H9 (cell line): ENCODE results near the gene MAN1B1. TPM values are rescaled to one million over a fixed set of nuclear protein-coding genes. Genes with fewer than 3 reads are reported as not detected.

Experiments
- DNase-seq: peaks from one replicate; pipeline ENCODE4 v3.0.0-alpha.2; 2017
- H2AFZ ChIP-seq: one replicate; pipeline ENCODE4 v1.6.1; 2013; ENCODE audit warnings: mild to moderate bottlenecking, low read length, control low read depth, moderate library complexity
- H2AK5ac ChIP-seq: 2 replicates; pipeline ENCODE4 v1.6.1; 2013; ENCODE audit warnings: low read length, control low read depth, mixed read lengths; ENCODE audit not compliant: insufficient read length
- H2BK120ac ChIP-seq: one replicate; pipeline ENCODE4 v1.6.1; 2013; ENCODE audit warnings: low read depth, mild to moderate bottlenecking, low read length, control low read depth, inconsistent platforms; ENCODE audit not compliant: poor library complexity, severe bottlenecking
- H2BK12ac ChIP-seq: 2 replicates; pipeline ENCODE4 v1.6.1; 2013; ENCODE audit warnings: low read length, control low read depth, mixed read lengths, low read depth; ENCODE audit not compliant: insufficient read length
- H2BK15ac ChIP-seq: 2 replicates; pipeline ENCODE4 v1.6.1; 2013; ENCODE audit warnings: low read depth, low read length, control low read depth
- H2BK20ac ChIP-seq: one replicate; pipeline ENCODE4 v1.6.1; 2013; ENCODE audit warnings: low read depth, mild to moderate bottlenecking, low read length, control low read depth, inconsistent platforms; ENCODE audit not compliant: poor library complexity, severe bottlenecking
- H2BK5ac ChIP-seq: 2 replicates; pipeline ENCODE4 v1.6.1; 2013; ENCODE audit warnings: low read length, control low read depth, mixed read lengths; ENCODE audit not compliant: insufficient read length
- H3K14ac ChIP-seq: 2 replicates; pipeline ENCODE4 v1.6.1; 2013; ENCODE audit warnings: low read length, control low read depth; ENCODE audit not compliant: insufficient read depth
- H3K18ac ChIP-seq: 2 replicates; pipeline ENCODE4 v1.6.1; 2013; ENCODE audit warnings: low read depth, mild to moderate bottlenecking, mixed read lengths, low read length, control low read depth; ENCODE audit not compliant: insufficient read length
- H3K23ac ChIP-seq: 2 replicates; pipeline ENCODE4 v1.6.1; 2013; ENCODE audit warnings: low read length, control low read depth, mixed read lengths, low read depth; ENCODE audit not compliant: insufficient read length
- H3K23me2 ChIP-seq: 2 replicates; pipeline ENCODE4 v1.6.1; 2013; ENCODE audit warnings: low read depth, mild to moderate bottlenecking, mixed read lengths, low read length, control low read depth; ENCODE audit not compliant: insufficient read length, poor library complexity, severe bottlenecking
- H3K27ac ChIP-seq: 2 replicates; pipeline ENCODE4 v1.5.1; 2013; ENCODE audit warnings: low read length, control low read depth, mixed read lengths, low read depth; ENCODE audit not compliant: insufficient read length
- H3K27me3 ChIP-seq: 2 replicates; pipeline ENCODE4 v1.6.1; 2013; ENCODE audit warnings: low read length, control low read depth, inconsistent platforms; ENCODE audit not compliant: insufficient read depth
- H3K4ac ChIP-seq: 2 replicates; pipeline ENCODE4 v1.6.1; 2013; ENCODE audit warnings: low read depth, mild to moderate bottlenecking, control low read depth, inconsistent platforms, low read length, moderate library complexity
- H3K4me1 ChIP-seq: 2 replicates; pipeline ENCODE4 v1.6.1; 2013; ENCODE audit warnings: low read length, control low read depth, inconsistent platforms; ENCODE audit not compliant: insufficient read depth
- H3K4me2 ChIP-seq: 2 replicates; pipeline ENCODE4 v1.6.1; 2013; ENCODE audit warnings: low read length, control low read depth, mixed read lengths; ENCODE audit not compliant: insufficient read length, insufficient read depth
- H3K56ac ChIP-seq: 2 replicates; pipeline ENCODE4 v1.6.1; 2013; ENCODE audit warnings: low read depth, mild to moderate bottlenecking, mixed read lengths, low read length, control low read depth; ENCODE audit not compliant: insufficient read length
- H3K79me1 ChIP-seq: 2 replicates; pipeline ENCODE4 v1.6.1; 2013; ENCODE audit warnings: low read depth, mild to moderate bottlenecking, moderate library complexity, low read length, control low read depth, inconsistent platforms; ENCODE audit not compliant: insufficient read depth, poor library complexity, severe bottlenecking
- H3K79me2 ChIP-seq: 2 replicates; pipeline ENCODE4 v1.6.1; 2013; ENCODE audit warnings: low read length, control low read depth, inconsistent platforms; ENCODE audit not compliant: insufficient read depth
- H3K9ac ChIP-seq: 2 replicates; pipeline ENCODE4 v1.6.1; 2013; ENCODE audit warnings: low read length, control low read depth, mixed read lengths; ENCODE audit not compliant: insufficient read length; ENCODE audit errors: extremely low read depth
- H3K9me3 ChIP-seq: one replicate; pipeline ENCODE4 v1.6.1; 2013; ENCODE audit warnings: low read depth, low read length, inconsistent platforms; ENCODE audit not compliant: control insufficient read depth
- H3T11ph ChIP-seq: one replicate; pipeline ENCODE4 v1.6.1; 2013; ENCODE audit warnings: mild to moderate bottlenecking, low read length, control low read depth, inconsistent platforms
- H4K20me1 ChIP-seq: one replicate; pipeline ENCODE4 v1.6.1; 2013; ENCODE audit not compliant: control insufficient read depth, insufficient read length, insufficient read depth
- H4K5ac ChIP-seq: 2 replicates; pipeline ENCODE4 v1.6.1; 2013; ENCODE audit warnings: low read depth, mild to moderate bottlenecking, mixed read lengths, low read length, control low read depth; ENCODE audit not compliant: insufficient read length
- H4K8ac ChIP-seq: replicated peaks from 2 replicates; pipeline ENCODE4 v1.6.1; 2013; ENCODE audit warnings: low read length, control low read depth, mixed read lengths, low read depth; ENCODE audit not compliant: insufficient read length
- H4K91ac ChIP-seq: 2 replicates; pipeline ENCODE4 v1.6.1; 2013; ENCODE audit warnings: low read depth, mild to moderate bottlenecking, moderate library complexity, mixed read lengths, low read length, control low read depth; ENCODE audit not compliant: insufficient read length
- H3K27ac Mint-ChIP-seq, 3 experiments: 2 replicates in 2 of 3; 3 replicates in 1 of 3; pipeline ENCODE4 v1.8.0; 2020 to 2021; ENCODE audit warnings: mixed read lengths in 3 of 3, mild to moderate bottlenecking in 1 of 3, moderate library complexity in 1 of 3
- H3K27me3 Mint-ChIP-seq: 2 replicates; pipeline ENCODE4 v1.8.0; 2021; ENCODE audit warnings: low read depth, mild to moderate bottlenecking, moderate library complexity, mixed read lengths
- H3K36me3 Mint-ChIP-seq, 3 experiments: 2 replicates in 2 of 3; 3 replicates in 1 of 3; pipeline ENCODE4 v1.8.0; 2020 to 2021; ENCODE audit warnings: low read depth in 3 of 3, mixed read lengths in 3 of 3; ENCODE audit not compliant: insufficient read depth in 1 of 3
- H3K4me1 Mint-ChIP-seq, 2 experiments: 2 replicates each; pipeline ENCODE4 v1.8.0; 2020; ENCODE audit warnings: mixed read lengths in 2 of 2
- H3K4me3 Mint-ChIP-seq, 2 experiments: 2 replicates in 1 of 2; 3 replicates in 1 of 2; pipeline ENCODE4 v1.8.0; 2020 to 2021; ENCODE audit warnings: mild to moderate bottlenecking in 2 of 2, mixed read lengths in 2 of 2, moderate library complexity in 1 of 2
- H3K9me3 Mint-ChIP-seq, 2 experiments: 2 replicates in 1 of 2; 3 replicates in 1 of 2; pipeline ENCODE4 v1.8.0; 2020; ENCODE audit warnings: mild to moderate bottlenecking in 2 of 2, mixed read lengths in 2 of 2, moderate library complexity in 1 of 2
- WGBS: extraction: QIAGEN DNeasy Blood & Tissue Kit; methylation state at CpG from one replicate; pipeline ENCODE4 v1.1.7; 2013; ENCODE audit warnings: missing lambda C conversion rate, low lambda C conversion rate, mixed read lengths; ENCODE audit not compliant: insufficient read length; ENCODE audit errors: extremely low coverage; 5-methylcytosine and 5-hydroxymethylcytosine counted together
- total RNA-seq: library from RNA; stranded (reverse); gene quantifications from 2 replicates; pipeline ENCODE4 v1.2.1, GENCODE V29; 2021
- TF ChIP-seq, protein P1 (sequence below): fragments of 200-600 bp; sonication (generic); conservative IDR thresholded peaks from 3 replicates; pipeline ENCODE4 v1.8.0; 2021; ENCODE audit warnings: antibody characterized with exemption, mild to moderate bottlenecking

MAN1B1 gene
- total RNA-seq, 1 experiment from 2014 or later: 34.9 TPM

DNA sequence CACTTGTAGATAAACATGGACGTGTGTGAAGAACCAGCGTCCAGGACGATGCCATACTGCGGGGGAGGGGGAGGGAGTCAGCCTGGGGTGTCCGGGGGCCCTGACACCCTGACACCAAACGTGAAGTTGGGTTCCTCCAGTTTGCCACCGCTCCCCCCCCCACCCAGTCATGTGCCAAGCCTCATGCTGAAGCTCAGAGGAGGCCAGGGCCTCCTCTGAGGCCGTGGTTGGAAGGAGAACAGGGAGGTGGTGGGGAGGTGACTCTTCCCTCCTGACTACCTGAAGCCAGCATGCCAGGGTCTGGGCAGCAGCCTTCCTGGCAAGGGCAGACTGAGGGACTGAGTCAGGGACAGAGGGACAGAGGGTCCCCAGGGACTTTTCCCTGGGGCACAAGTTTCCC, 34.5 kb upstream of the MAN1B1 start:
- Histone ChIP-seq H2AFZ (no peak overlapping the region), H3K79me2 (no peaks in the 10 kb centered on the region), H4K8ac (no peak overlapping the region), H2BK15ac (no peak overlapping the region), H3T11ph (no peak overlapping the region), H3K27ac (no peak overlapping the region), H3K4me2 (no peak overlapping the region), H2BK12ac (no peak overlapping the region), H3K56ac (no peak overlapping the region), H4K20me1 (no peaks in the 10 kb centered on the region), H2BK20ac (no peak overlapping the region), H2BK5ac (no peak overlapping the region), H4K5ac (no peak overlapping the region), H3K4me1 (no peaks in the 10 kb centered on the region), H2AK5ac (no peak overlapping the region), H2BK120ac (no peak overlapping the region), H3K14ac (no peak overlapping the region), H3K4ac (no peak overlapping the region), H3K9ac (no peak overlapping the region), H3K9me3 (no peaks in the 10 kb centered on the region), H3K23me2 (peaks cover 6% of the 10 kb centered on the region), H3K27me3 (peaks cover 7% of the 10 kb centered on the region; the same call in 1 of the 2 replicates), H4K91ac (no peak overlapping the region), H3K18ac (no peak overlapping the region), H3K79me1 (no peaks in the 10 kb centered on the region), H3K23ac (no peak overlapping the region)
- peaks cover 2 to 11% of the 10 kb centered on the region in 2 experiments for H3K4me1 Mint-ChIP-seq
- TF ChIP-seq, protein P1, sequence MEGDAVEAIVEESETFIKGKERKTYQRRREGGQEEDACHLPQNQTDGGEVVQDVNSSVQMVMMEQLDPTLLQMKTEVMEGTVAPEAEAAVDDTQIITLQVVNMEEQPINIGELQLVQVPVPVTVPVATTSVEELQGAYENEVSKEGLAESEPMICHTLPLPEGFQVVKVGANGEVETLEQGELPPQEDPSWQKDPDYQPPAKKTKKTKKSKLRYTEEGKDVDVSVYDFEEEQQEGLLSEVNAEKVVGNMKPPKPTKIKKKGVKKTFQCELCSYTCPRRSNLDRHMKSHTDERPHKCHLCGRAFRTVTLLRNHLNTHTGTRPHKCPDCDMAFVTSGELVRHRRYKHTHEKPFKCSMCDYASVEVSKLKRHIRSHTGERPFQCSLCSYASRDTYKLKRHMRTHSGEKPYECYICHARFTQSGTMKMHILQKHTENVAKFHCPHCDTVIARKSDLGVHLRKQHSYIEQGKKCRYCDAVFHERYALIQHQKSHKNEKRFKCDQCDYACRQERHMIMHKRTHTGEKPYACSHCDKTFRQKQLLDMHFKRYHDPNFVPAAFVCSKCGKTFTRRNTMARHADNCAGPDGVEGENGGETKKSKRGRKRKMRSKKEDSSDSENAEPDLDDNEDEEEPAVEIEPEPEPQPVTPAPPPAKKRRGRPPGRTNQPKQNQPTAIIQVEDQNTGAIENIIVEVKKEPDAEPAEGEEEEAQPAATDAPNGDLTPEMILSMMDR: no peak
- peak overlapping the region in 1 of 2 experiments; percentile 38; a peak in 1 of 5 replicates for H3K4me3 Mint-ChIP-seq
- peaks cover 77% of the 10 kb centered on the region for H3K27me3 Mint-ChIP-seq
- no peaks in the 10 kb centered on the region for H3K36me3 Mint-ChIP-seq
- DNase-seq: no peak
- WGBS: no CpG with 5 or more reads among the region's 8 CpGs
- H3K9me3 Mint-ChIP-seq: no peaks in the 10 kb centered on the region
- H3K27ac Mint-ChIP-seq: no peak overlapping the region
